Measurements from ENCODE around the gene RHNO1.

RHNO1 gene

GRCh38 chr12:2879853-2880252 is 2.8 kb downstream of the RHNO1 start:
- Histone ChIP-seq H3K27me3 (ENCODE audit: insufficient read depth, low read length, poor library complexity) (no peaks in the 10 kb centered on the region), H3K79me2 (ENCODE audit: insufficient read depth, low read length) (peaks cover 99% of the 10 kb centered on the region), H3K27ac (ENCODE audit: low read length) (0 out of 2 replicates have a peak overlapping the region, but pooled peaks have one; percentile 30), H3K4me1 (ENCODE audit: insufficient read depth, low read length) (peaks cover 41% of the 10 kb centered on the region), H3K9me3 (ENCODE audit: insufficient read depth, low read length, severe bottlenecking) (no peaks in the 10 kb centered on the region), H4K20me1 (ENCODE audit: insufficient read depth, low read length) (peaks cover 47% of the 10 kb centered on the region), H2AFZ (ENCODE audit: low read depth, low read length) (no peak overlapping the region), H3K36me3 (ENCODE audit: insufficient read depth, low read length) (peaks cover 36% of the 10 kb centered on the region), H3K4me2 (ENCODE audit: insufficient read depth, low read length) (peak overlapping the region; percentile 88), H3K9ac (ENCODE audit: low read depth, low read length) (peak overlapping the region; percentile 99), H3K4me3 (ENCODE audit: low read depth in 1 of 2, low read length in 2 of 2) (no peak overlapping the region; a peak in 1 of 4 replicates)
- no peak for TF ChIP-seq CTCF (IDR thresholded peaks at IDR 0.05; ENCODE audit: borderline replicate concordance, extremely low read depth, low read length, poor library complexity, severe bottlenecking)
- no peak for TF ChIP-seq EZH2 (IDR thresholded peaks at IDR 0.05; ENCODE audit: borderline replicate concordance, low read depth, low read length, severe bottlenecking)
- DNase-seq (no peak), ATAC-seq (ENCODE audit: insufficient read depth, low read depth) (no peak)

DNA sequence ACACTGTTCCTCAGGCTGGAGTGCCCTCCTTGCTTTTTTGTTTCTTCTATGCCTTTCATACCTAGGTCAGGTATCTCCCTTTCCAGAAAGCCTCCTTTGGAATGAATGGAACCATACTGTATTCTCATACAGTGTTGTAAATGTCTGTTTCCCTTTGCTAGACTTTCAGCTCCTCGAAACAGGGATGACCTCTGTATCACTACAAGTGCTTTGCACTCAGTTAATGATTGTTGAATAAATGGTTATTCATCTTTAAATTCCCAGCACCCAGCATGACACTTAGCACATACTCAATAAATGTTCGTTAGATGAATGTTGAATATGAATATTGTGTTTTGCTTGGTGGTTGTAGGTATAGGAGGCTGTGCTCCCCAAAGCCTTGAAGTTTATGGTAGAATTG is 7.8 kb downstream of the RHNO1 start:
- peaks cover 71% of the 10 kb centered on the region for H3K79me2 ChIP-seq (ENCODE audit: insufficient read depth, low read length)
- H3K36me3 ChIP-seq (ENCODE audit: insufficient read depth, low read length), result peaks cover 53% of the 10 kb centered on the region
- H3K9ac ChIP-seq (ENCODE audit: low read depth, low read length), result no peak overlapping the region
- H3K9me3 ChIP-seq (ENCODE audit: insufficient read depth, low read length, severe bottlenecking), result no peaks in the 10 kb centered on the region
- H2AFZ ChIP-seq (ENCODE audit: low read depth, low read length), result no peak overlapping the region
- TF ChIP-seq CTCF (IDR thresholded peaks at IDR 0.05; ENCODE audit: borderline replicate concordance, extremely low read depth, low read length, poor library complexity, severe bottlenecking), result no peak
- no peak for TF ChIP-seq EZH2 (IDR thresholded peaks at IDR 0.05; ENCODE audit: borderline replicate concordance, low read depth, low read length, severe bottlenecking)
- DNase-seq (no peak), ATAC-seq (ENCODE audit: insufficient read depth, low read depth) (no peak)
- no peaks in the 10 kb centered on the region for H3K27me3 ChIP-seq (ENCODE audit: insufficient read depth, low read length, poor library complexity)
- H4K20me1 ChIP-seq (ENCODE audit: insufficient read depth, low read length), result peaks cover 38% of the 10 kb centered on the region; the same call in 1 of the 2 replicates
- H3K4me1 ChIP-seq (ENCODE audit: insufficient read depth, low read length), result peaks cover 12% of the 10 kb centered on the region
- no peak overlapping the region for H3K4me3 ChIP-seq (ENCODE audit: low read depth in 1 of 2, low read length in 2 of 2)
- no peak overlapping the region for H3K4me2 ChIP-seq (ENCODE audit: insufficient read depth, low read length)
- H3K27ac ChIP-seq (ENCODE audit: low read length), result no peak overlapping the region

DNA sequence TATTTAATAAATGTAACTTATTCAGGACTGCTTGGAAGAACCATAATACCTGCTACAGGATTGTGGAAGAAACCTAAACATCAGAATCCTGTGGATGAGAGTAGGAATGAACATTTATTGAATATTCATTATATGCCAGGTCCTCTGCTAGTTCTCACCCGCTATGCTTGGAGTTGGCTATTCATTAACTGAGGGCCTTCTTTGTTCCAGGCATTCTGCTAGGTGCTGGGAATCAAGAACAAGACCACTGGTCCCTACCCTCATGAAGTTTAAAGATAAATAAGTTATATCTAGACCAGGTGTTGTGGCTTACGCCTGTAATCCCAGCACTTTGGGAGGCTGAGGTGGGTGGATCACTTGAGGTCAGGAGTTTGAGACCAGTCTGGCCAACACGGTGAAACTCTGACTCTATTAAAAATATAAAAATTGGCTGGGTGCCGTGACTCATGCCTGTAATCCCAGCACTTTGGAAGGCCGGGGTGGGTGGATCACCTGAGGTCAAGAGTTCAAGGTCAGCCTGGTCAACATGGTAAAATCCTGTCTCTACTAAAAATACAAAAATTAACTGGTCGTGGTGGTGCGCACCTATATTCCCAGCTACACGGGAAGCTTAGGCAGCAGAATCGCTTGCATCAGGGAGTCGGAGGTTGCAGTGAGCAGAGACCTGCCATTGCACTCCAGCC is 9.9 kb downstream of the RHNO1 start:
- H3K9ac ChIP-seq (ENCODE audit: low read depth, low read length), result no peak overlapping the region
- no peak for DNase-seq
- H3K9me3 ChIP-seq (ENCODE audit: insufficient read depth, low read length, severe bottlenecking), result no peaks in the 10 kb centered on the region
- no peak overlapping the region for H3K4me3 ChIP-seq (ENCODE audit: low read depth in 1 of 2, low read length in 2 of 2)
- H3K36me3 ChIP-seq (ENCODE audit: insufficient read depth, low read length), result peaks cover 44% of the 10 kb centered on the region
- TF ChIP-seq EZH2 (IDR thresholded peaks at IDR 0.05; ENCODE audit: borderline replicate concordance, low read depth, low read length, severe bottlenecking), result no peak
- TF ChIP-seq CTCF (IDR thresholded peaks at IDR 0.05; ENCODE audit: borderline replicate concordance, extremely low read depth, low read length, poor library complexity, severe bottlenecking), result no peak
- H3K4me2 ChIP-seq (ENCODE audit: insufficient read depth, low read length), result no peak overlapping the region
- H4K20me1 ChIP-seq (ENCODE audit: insufficient read depth, low read length), result peaks cover 28% of the 10 kb centered on the region; the same call in 1 of the 2 replicates
- no peak overlapping the region for H3K27ac ChIP-seq (ENCODE audit: low read length)
- H3K27me3 ChIP-seq (ENCODE audit: insufficient read depth, low read length, poor library complexity), result no peaks in the 10 kb centered on the region
- ATAC-seq (ENCODE audit: insufficient read depth, low read depth), result no peak
- peaks cover 58% of the 10 kb centered on the region for H3K79me2 ChIP-seq (ENCODE audit: insufficient read depth, low read length)
- H2AFZ ChIP-seq (ENCODE audit: low read depth, low read length), result no peak overlapping the region
- H3K4me1 ChIP-seq (ENCODE audit: insufficient read depth, low read length), result peaks cover 16% of the 10 kb centered on the region
